SK-N-SH (cell line): ENCODE measurements around the gene CRACR2A. TPM values are rescaled to one million over a fixed set of nuclear protein-coding genes. Genes with fewer than 3 reads are reported as not detected.

Source experiments
- CTCF ChIA-PET: fragments of 300-600, 350-600 bp; formaldehyde crosslinking; extraction: SDS; loops from one replicate; lab custom pipeline; 2021; lab: Yijun Ruan, JAX
- POLR2A ChIA-PET: fragments of 350-600 bp; sonication (Branson Sonifier 250); formaldehyde crosslinking; extraction: SDS; loops from one replicate; lab custom pipeline; 2020; ENCODE audit warnings: antibody characterized with exemption, inconsistent platforms; lab: Yijun Ruan, JAX
- DNase-seq: peaks from one replicate; pipeline ENCODE4 v3.0.0; 2012
- H2AFZ ChIP-seq: fragments of 200-600 bp; sonication (generic); 2 replicates; pipeline ENCODE4 v1.8.1; 2016; ENCODE audit warnings: antibody characterized with exemption, mild to moderate bottlenecking, low read depth
- H3F3A ChIP-seq: fragments of 200-600 bp; sonication (generic); replicated peaks from 2 replicates; pipeline ENCODE3; 2016; ENCODE audit warnings: antibody characterized with exemption, mild to moderate bottlenecking; ENCODE audit not compliant: insufficient read depth
- H3K27ac ChIP-seq, 2 experiments: fragments of 200-500 bp in 1 of 2; fragments of 200-600 bp in 1 of 2; sonication (Bioruptor generic) in 1 of 2; sonication (generic), shearing (Covaris generic) in 1 of 2; 2 replicates each; pipeline versions ENCODE4 v1.5.1 to v1.6.1; 2014 to 2016; ENCODE audit warnings: low read depth in 2 of 2, inconsistent platforms in 1 of 2, low read length in 1 of 2, mild to moderate bottlenecking in 1 of 2, mixed read lengths in 1 of 2
- H3K27me3 ChIP-seq: fragments of 200-600 bp; sonication (generic), shearing (Covaris generic); 2 replicates; pipeline ENCODE4 v1.6.1; 2016; ENCODE audit warnings: mixed run types; ENCODE audit not compliant: insufficient read depth
- H3K36me3 ChIP-seq, 2 experiments: fragments of 200-500 bp in 1 of 2; fragments of 200-600 bp in 1 of 2; sonication (Bioruptor generic) in 1 of 2; sonication (generic) in 1 of 2; replicated peaks in 1 of 2; 2 replicates each; pipeline versions ENCODE3 to v1.5.1; 2014 to 2016; ENCODE audit warnings: low read length in 1 of 2, mild to moderate bottlenecking in 1 of 2; ENCODE audit not compliant: insufficient read depth in 2 of 2, control insufficient read depth in 1 of 2
- H3K4me1 ChIP-seq, 2 experiments: fragments of 200-500 bp in 1 of 2; fragments of 200-600 bp in 1 of 2; sonication (Bioruptor generic) in 1 of 2; sonication (generic), shearing (Covaris generic) in 1 of 2; 2 replicates each; pipeline versions ENCODE4 v1.5.1 to v1.6.1; 2014 to 2016; ENCODE audit warnings: low read depth in 1 of 2, low read length in 1 of 2, mixed run types in 1 of 2; ENCODE audit not compliant: insufficient read depth in 2 of 2, control insufficient read depth in 1 of 2
- H3K4me2 ChIP-seq: fragments of 200-600 bp; sonication (generic), shearing (Covaris generic); 2 replicates; pipeline ENCODE4 v1.6.1; 2017; ENCODE audit warnings: mixed run types
- H3K4me3 ChIP-seq, 2 experiments: fragments of 200-500 bp in 1 of 2; fragments of 200-600 bp in 1 of 2; sonication (Bioruptor generic) in 1 of 2; sonication (generic), shearing (Covaris generic) in 1 of 2; 2 replicates each; pipeline versions ENCODE4 v1.5.1 to v1.8.1; 2014 to 2016; ENCODE audit warnings: low read depth in 2 of 2, inconsistent platforms in 1 of 2, low read length in 1 of 2, mild to moderate bottlenecking in 1 of 2, mixed read lengths in 1 of 2, moderate library complexity in 1 of 2
- H3K79me2 ChIP-seq: fragments of 200-600 bp; sonication (generic); 2 replicates; pipeline ENCODE4 v1.8.1; 2017; ENCODE audit warnings: mild to moderate bottlenecking; ENCODE audit not compliant: insufficient read depth
- H3K9ac ChIP-seq: fragments of 200-600 bp; sonication (generic); 2 replicates; pipeline ENCODE4 v1.6.1; 2017; ENCODE audit warnings: mixed run types
- H3K9me2 ChIP-seq: fragments of 200-600 bp; sonication (generic); 2 replicates; pipeline ENCODE4 v1.6.1; 2017; ENCODE audit warnings: mixed run types
- H3K9me3 ChIP-seq: fragments of 200-600 bp; sonication (generic); 2 replicates; pipeline ENCODE4 v1.6.1; 2017; ENCODE audit warnings: mixed run types, mild to moderate bottlenecking, moderate library complexity
- H4K20me1 ChIP-seq: fragments of 200-600 bp; sonication (generic); 2 replicates; pipeline ENCODE4 v1.6.1; 2017; ENCODE audit warnings: mild to moderate bottlenecking, mixed run types; ENCODE audit not compliant: insufficient read depth
- CTCF ChIP-seq: fragments of 200-600 bp; sonication (generic); IDR thresholded peaks from 2 replicates; pipeline ENCODE4 v1.6.1; 2017; ENCODE audit warnings: antibody characterized with exemption, mild to moderate bottlenecking, moderate library complexity
- ELF1 ChIP-seq: IDR thresholded peaks from 2 replicates; pipeline ENCODE4 v1.4.0; 2012
- EP300 ChIP-seq, 2 experiments: IDR thresholded peaks; 2 replicates each; pipeline versions ENCODE4 v1.4.0 to v1.6.1; 2012; ENCODE audit warnings: borderline replicate concordance in 1 of 2, low read depth in 1 of 2, low read length in 1 of 2
- FOSL2 ChIP-seq: IDR thresholded peaks from 2 replicates; pipeline ENCODE4 v1.4.0; 2012; ENCODE audit warnings: low read depth, mild to moderate bottlenecking, moderate library complexity, borderline replicate concordance
- FOXJ3 ChIP-seq: sonication (generic); formaldehyde crosslinking; IDR thresholded peaks from 2 replicates; pipeline ENCODE4 v1.5.1; 2020; ENCODE audit warnings: mild to moderate bottlenecking, missing genetic modification reagents
- FOXM1 ChIP-seq: IDR thresholded peaks from 2 replicates; pipeline ENCODE4 v1.4.0; 2012; ENCODE audit warnings: low read depth, mild to moderate bottlenecking
- GATA2 ChIP-seq: sonication (generic); formaldehyde crosslinking; IDR thresholded peaks from 2 replicates; pipeline ENCODE4 v1.5.0; 2020; ENCODE audit warnings: mild to moderate bottlenecking, missing genetic modification reagents
- IRF3 ChIP-seq: fragments of 150-350 bp; IDR thresholded peaks from 2 replicates; pipeline ENCODE4 v1.6.1; 2016; ENCODE audit warnings: mild to moderate bottlenecking, low read depth, low read length
- JUND ChIP-seq: IDR thresholded peaks from 2 replicates; pipeline ENCODE4 v1.4.0; 2012
- MXI1 ChIP-seq: IDR thresholded peaks from 2 replicates; pipeline ENCODE4 v1.6.1; 2012; ENCODE audit warnings: mild to moderate bottlenecking, low read depth, low read length, improper control_type of control experiment
- NFIC ChIP-seq: IDR thresholded peaks from 2 replicates; pipeline ENCODE4 v1.4.0; 2012; ENCODE audit warnings: borderline replicate concordance
- NRF1 ChIP-seq: IDR thresholded peaks from 2 replicates; pipeline ENCODE4 v1.6.1; 2012; ENCODE audit warnings: low read depth, mild to moderate bottlenecking, low read length
- PBX3 ChIP-seq: IDR thresholded peaks from 2 replicates; pipeline ENCODE4; 2012
- POLR2AphosphoS5 ChIP-seq: IDR thresholded peaks from 2 replicates; pipeline ENCODE4 v1.6.1; 2012; ENCODE audit warnings: low read depth, low read length
- RAD21 ChIP-seq: IDR thresholded peaks from 2 replicates; pipeline ENCODE4 v1.6.1; 2012; ENCODE audit warnings: mild to moderate bottlenecking, low read length
- RCOR1 ChIP-seq: fragments of 150-350 bp; IDR thresholded peaks from 2 replicates; pipeline ENCODE4 v1.6.1; 2017; ENCODE audit warnings: antibody characterized with exemption, low read length
- RFX5 ChIP-seq: IDR thresholded peaks from 2 replicates; pipeline ENCODE4 v1.6.1; 2012; ENCODE audit warnings: mild to moderate bottlenecking, improper control_type of control experiment, low read length
- SIN3A ChIP-seq: IDR thresholded peaks from 2 replicates; pipeline ENCODE4 v1.6.1; 2012; ENCODE audit warnings: low read depth, mild to moderate bottlenecking, low read length, moderate library complexity, borderline replicate concordance
- TAF1 ChIP-seq: IDR thresholded peaks from 2 replicates; pipeline ENCODE4 v1.6.1; 2012; ENCODE audit warnings: low read depth, mild to moderate bottlenecking, low read length, moderate library complexity, borderline replicate concordance
- USF1 ChIP-seq: IDR thresholded peaks from 2 replicates; pipeline ENCODE4 v1.4.0; 2012; ENCODE audit warnings: low read depth, borderline replicate concordance
- YY1 ChIP-seq: IDR thresholded peaks from 2 replicates; pipeline ENCODE4 v1.4.0; 2012; ENCODE audit warnings: low read depth, mild to moderate bottlenecking
- ZBTB33 ChIP-seq: IDR thresholded peaks from 2 replicates; pipeline ENCODE4 v1.4.0; 2012; ENCODE audit warnings: low read depth, borderline replicate concordance
- WGBS: methylation state at CpG from one replicate; pipeline ENCODE4 v1.1.6; 2017; ENCODE audit warnings: low lambda C conversion rate; 5-methylcytosine and 5-hydroxymethylcytosine counted together
- polyA plus RNA-seq, 3 experiments: library from polyadenylated mRNA; depleted of rRNA; stranded (reverse); fragments of >200 nt; gene quantifications; 2 replicates each; pipeline ENCODE4 v1.2.3, GENCODE V29; 2012

The CRACR2A gene
- polyA plus RNA-seq, 1 of the 3 experiments (the other 2 are of a cell fraction): 0.12 TPM

GRCh38 chr12:3576891-3577290 is 176.0 kb downstream of the CRACR2A start:
- no peak for TF ChIP-seq FOXM1
- no peak for TF ChIP-seq RCOR1
- TF ChIP-seq NRF1: no peak
- TF ChIP-seq ZBTB33: no peak
- no peak for TF ChIP-seq JUND
- TF ChIP-seq SIN3A: no peak
- TF ChIP-seq GATA2: no peak
- no peak for TF ChIP-seq FOXJ3 (CRISPR knock-in tag)
- no peak for TF ChIP-seq FOSL2
- no peak for TF ChIP-seq IRF3
- TF ChIP-seq RAD21: no peak
- no peak for TF ChIP-seq EP300 (IDR thresholded peaks at IDR 0.05; ENCODE audit: borderline replicate concordance in 1 of 2, low read depth in 1 of 2, low read length in 1 of 2)
- TF ChIP-seq PBX3: no peak
- no peaks in the 10 kb centered on the region for H3K9me2 ChIP-seq
- H3F3A ChIP-seq: no peaks in the 10 kb centered on the region
- no peak overlapping the region for H3K4me2 ChIP-seq
- H3K36me3 ChIP-seq: no peaks in the 10 kb centered on the region
- 17% methylated on average over 1 of the region's 9 CpGs for WGBS
- no peaks in the 10 kb centered on the region for H3K4me1 ChIP-seq
- H3K27ac ChIP-seq: no peak overlapping the region
- H4K20me1 ChIP-seq: no peaks in the 10 kb centered on the region
- no peak overlapping the region for H3K9ac ChIP-seq
- H2AFZ ChIP-seq: no peak overlapping the region
- POLR2A ChIA-PET: no interaction called here
- no peaks in the 10 kb centered on the region for H3K9me3 ChIP-seq
- CTCF ChIA-PET: no interaction called here
- no peak overlapping the region for H3K4me3 ChIP-seq
- H3K79me2 ChIP-seq: no peaks in the 10 kb centered on the region
- no peaks in the 10 kb centered on the region; the same call in 1 of the 2 replicates for H3K27me3 ChIP-seq
- no peak for DNase-seq

- H3F3A ChIP-seq: no peaks in the 10 kb centered on the region
- no peaks in the 10 kb centered on the region for H3K9me2 ChIP-seq
- H3K4me1 ChIP-seq: no peaks in the 10 kb centered on the region
- ChIA-PET CTCF (interaction anchor here (1.7 kb wide), 1 partner anchor 275 kb away, joined by 7 read pairs; no protein-coding TSS in a partner anchor), POLR2A (no interaction called here)
- no peaks in the 10 kb centered on the region for H3K79me2 ChIP-seq
- peaks cover 9% of the 10 kb centered on the region; the same call in 1 of the 2 replicates for H3K27me3 ChIP-seq
- no peaks in the 10 kb centered on the region for H3K36me3 ChIP-seq
- no peak for TF ChIP-seq ELF1
- no peak for TF ChIP-seq USF1
- TF ChIP-seq RAD21: no peak
- no peak for TF ChIP-seq JUND
- TF ChIP-seq FOXM1: no peak
- TF ChIP-seq CTCF: no peak
- TF ChIP-seq YY1: no peak
- no peak for TF ChIP-seq TAF1
- TF ChIP-seq POLR2AphosphoS5: no peak
- no peak for TF ChIP-seq RFX5
- TF ChIP-seq NFIC: no peak
- TF ChIP-seq MXI1: no peak
- H3K4me2 ChIP-seq: no peak overlapping the region
- no peak overlapping the region for H3K9ac ChIP-seq
- DNase-seq: no peak
- WGBS: 50% methylated on average over 7 of the region's 7 CpGs
- no peak overlapping the region for H3K4me3 ChIP-seq
- H3K27ac ChIP-seq: no peak overlapping the region
- H4K20me1 ChIP-seq: no peaks in the 10 kb centered on the region
- H2AFZ ChIP-seq: no peak overlapping the region
- H3K9me3 ChIP-seq: no peaks in the 10 kb centered on the region
These were observed 177.9 kb downstream of the CRACR2A start for GRCh38 chr12:3574986-3575385.
